GM19452 (cell line): ENCODE results near the gene SMKR1.
"Not testable (repeated sequence)": the region's sequence is repeated elsewhere in the genome, so short reads cannot be mapped to it uniquely, and the experiment has no call there.

ENCODE experiments used
- ATAC-seq: cut with Tn5 transposase; IDR thresholded peaks from one replicate; pipeline ENCODE4 v1.9.1; 2021; ENCODE audit not compliant: unreplicated experiment

Gene SMKR1

DNA sequence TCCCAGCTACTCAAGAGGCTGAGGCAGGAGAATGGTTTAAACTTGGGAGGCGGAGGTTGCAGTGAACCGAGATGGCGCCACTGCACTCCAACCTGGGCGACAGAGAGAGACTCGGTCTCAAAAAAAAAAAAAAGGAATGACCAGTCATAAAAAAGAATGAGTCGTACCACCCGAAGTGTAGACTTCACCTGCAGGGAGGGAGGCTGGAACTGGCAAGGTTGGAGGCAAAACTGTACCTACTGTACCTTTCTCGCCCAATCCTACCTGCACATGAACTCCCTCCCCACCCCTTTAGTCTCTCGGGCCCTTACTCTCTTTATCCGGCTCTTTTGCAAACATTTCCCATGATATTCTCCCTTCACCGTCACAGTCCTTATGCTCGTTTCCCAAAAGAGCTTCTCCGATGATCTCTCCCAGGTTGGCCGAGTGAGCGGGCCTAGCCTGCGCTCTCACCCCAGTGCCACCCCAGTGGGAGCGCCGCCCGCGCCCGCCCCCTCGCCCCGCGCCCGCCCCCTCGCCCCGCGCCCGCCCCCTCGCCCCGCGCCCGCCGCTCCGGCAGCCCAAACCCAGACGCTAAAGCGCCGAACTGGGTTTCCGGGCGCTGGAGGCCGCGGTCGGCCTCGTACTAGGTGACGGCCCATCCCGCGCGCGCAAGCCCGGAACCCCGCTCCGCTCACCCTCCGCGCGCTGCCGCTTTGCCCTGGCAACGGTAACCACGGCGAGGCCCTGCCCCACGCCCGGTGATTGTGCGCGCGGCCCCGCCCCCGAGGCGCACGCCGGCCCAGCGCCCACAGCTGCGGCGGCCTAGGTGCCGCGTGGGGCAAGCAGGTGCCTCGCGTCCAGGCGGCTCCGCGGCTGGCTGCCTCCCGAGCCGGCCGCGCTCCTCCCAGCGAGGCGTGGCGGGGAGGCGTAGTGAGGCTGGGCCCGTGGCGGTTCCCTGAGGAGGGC, at the start of gene SMKR1:
Gene SMKR1, plus strand, starts transcription at position 772 of the 948 bp plus-strand sequence. CDS start 294 bp downstream, outside the sequence.
- peak; percentile 97 for ATAC-seq

DNA sequence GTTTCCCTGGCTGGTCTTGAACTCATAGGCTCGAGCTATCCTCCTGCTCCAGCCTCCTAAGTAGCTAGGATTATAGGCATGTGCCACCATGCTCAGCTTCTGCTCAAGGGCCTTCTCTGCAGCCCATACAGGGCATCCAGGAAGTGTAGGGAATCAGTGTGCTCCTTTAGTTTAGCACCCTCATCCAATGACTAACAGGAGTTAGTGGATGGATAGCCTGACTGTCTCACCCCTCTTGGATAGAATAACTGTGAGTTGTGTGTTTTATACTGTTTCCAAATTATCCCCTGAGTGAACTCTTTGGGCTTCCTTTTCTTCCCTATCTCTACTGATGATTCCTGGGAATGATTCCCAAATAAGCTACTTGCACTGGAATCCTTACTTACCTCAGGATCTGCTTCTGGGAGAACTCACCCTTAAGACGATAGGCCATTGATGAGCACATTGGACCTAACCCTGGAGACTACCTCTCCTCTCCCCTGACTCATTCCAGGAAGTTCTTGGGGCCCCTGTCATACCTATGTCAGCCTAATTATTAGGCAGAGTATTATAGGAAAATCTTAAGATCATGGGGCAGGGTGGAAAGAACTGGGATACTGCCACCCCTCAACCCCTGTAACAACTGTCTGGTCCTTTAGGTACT, 49.6 kb upstream of the SMKR1 start:
- no peak for ATAC-seq

DNA sequence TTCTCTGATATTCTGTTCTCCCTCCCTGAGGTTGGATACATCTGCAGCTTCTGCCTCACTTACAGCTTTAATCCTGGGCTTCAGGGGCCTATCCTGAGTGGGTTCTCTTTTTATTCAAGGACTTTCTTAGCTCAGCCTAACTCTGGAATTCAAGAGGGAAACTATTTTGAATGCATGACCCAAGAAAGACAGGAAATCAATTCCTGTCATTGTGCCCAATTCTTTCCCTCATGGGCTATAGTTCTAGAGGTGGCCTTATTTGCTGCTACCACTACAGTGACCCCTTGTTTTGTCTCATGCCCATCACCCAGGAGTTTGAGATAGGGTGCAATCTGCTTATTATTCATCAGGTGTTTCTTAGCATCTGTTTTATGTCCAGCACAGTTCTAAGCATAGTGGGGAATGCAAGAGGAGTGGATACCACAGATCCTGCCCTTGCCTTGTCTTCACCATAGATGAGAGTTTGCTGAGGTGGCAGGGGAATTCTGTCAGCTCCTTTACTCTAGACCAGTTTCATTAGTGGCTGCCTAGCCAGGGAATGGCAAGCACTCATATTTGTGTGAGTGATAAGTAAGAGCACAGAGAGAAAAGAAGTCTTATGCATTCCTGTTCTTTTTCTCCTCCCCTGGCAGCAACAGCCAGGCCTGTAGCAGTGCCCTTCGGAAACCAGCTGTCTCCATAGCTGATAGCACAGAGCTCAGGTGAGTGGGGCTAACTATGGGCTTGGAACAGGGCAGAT, 48.7 kb upstream of the SMKR1 start:
- no peak for ATAC-seq

DNA sequence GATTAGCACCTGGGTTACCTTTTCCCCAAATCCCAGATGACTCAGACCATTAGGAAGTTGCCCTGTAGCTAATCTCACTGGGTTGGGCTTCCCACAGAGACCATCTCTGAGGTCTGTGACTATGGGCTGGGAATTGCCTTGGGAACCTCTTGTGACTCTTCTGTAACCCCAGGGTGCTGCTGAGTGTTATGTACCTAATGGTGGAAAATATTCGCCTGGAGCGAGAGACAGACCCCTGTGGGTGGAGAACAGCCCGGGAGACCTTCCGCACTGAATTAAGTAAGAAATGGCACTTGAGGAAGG, 48.1 kb upstream of the SMKR1 start:
- no peak for ATAC-seq

DNA sequence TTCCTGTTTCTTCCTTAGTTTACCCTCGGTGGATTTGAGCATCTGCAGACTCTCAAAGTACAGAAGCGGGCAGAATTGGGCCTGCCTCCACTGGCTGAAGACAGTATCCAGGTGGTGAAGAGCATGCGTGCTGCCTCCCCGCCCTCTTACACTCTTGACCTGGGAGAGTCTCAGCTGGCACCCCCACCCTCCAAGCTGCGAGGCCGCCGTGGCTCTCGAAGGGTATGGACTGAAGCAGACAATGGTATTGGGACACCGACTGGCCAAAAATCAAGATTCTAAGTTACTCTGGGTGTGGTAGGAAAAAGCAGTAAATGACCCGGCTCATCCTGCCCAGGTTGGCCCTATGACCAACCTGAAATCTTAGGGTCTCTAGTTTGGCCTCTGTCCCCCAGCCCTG, 45.9 kb upstream of the SMKR1 start:
- ATAC-seq, result no peak

DNA sequence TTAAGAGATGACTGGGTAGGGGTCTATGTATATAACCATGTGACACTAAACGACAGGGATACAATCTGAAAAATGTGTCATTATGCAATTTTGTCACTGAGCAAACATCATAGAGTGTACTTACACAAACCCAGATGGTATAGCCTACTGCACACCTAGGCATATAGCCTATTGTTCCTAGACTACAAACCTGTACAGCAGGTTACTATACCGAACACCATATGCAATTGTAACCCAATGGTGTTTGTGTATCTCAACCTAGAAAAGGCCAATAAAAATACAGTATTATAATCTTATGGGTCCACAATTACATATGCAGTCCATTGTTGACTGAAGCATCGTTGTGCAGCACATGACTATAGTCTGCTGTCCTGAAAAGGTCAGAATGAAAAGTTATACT, 45.2 kb upstream of the SMKR1 start:
- ATAC-seq, result no peak

DNA sequence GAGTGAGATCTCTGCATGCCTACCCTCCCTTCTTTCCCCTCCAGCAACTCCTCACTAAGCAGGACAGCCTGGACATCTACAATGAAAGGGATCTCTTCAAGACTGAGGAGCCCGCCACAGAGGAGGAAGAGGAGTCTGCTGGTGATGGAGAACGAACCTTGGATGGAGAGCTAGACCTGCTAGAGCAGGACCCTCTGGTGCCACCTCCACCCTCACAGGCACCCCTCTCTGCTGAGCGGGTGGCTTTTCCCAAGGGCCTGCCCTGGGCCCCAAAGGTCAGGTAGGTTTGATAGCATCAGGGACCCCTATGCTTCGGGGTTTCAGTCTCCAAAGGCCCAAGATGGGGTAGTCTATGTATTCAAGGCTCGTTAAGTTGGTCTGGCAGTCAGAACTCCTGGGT, 44.2 kb upstream of the SMKR1 start:
- no peak for ATAC-seq

DNA sequence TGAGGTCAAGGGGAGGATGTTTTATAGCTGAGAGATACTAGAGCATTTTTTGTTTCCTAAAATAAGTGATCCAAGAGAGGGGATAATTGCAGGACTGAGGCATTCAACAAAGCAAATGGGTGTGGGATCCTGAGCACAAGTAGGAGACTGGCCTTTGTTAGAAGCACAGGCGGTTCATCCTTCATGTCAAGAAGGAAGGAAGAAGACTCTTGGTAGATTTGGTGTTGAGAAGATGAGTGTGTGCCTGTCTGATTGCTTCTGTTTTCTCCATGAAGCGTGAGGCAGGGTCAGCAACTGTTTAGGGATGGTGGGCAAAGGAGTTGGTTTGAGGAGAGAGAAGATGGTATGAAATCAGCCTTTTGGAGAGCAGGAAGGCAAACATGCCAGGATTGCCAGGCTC, 40.5 kb upstream of the SMKR1 start:
- ATAC-seq, result no peak

DNA sequence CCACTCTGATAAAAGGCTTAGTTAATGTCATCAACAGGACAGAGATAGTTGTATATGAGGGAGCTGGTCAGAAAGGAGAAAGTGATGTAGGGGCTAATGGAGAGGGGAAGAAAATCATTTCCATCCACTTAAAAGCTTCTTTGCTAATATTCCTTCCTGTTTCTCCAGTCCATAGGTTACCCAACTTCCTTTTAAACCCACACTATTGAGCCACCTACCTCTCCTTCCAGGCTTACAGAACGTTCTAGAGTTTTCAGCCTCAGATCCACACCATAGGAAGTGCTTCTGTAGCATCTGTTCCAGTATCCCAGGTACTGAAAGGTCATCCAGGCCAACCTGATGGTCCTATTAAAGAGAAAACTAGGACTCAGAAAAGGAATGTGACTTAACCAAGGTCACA, 39.9 kb upstream of the SMKR1 start:
- ATAC-seq, result no peak

DNA sequence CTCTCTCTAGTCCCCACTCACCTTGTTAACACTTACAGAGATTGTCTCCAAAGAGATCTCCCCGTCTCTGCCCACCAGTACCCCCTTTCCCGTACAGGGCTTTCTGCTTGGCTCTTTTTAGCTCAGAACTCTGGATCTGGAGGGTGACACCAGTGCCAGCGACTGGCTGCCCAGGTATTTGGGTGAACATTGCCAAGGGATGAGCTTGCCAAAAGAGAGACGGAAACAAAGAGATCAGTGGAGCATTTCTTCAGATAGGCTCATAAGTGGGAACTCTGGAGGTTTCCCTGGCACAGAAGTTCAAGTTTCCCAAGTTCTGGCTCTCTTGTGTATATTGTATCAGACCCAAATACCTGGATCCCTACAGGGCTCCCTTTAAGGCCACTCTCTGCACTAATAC, 38.1 kb upstream of the SMKR1 start:
- no peak for ATAC-seq

DNA sequence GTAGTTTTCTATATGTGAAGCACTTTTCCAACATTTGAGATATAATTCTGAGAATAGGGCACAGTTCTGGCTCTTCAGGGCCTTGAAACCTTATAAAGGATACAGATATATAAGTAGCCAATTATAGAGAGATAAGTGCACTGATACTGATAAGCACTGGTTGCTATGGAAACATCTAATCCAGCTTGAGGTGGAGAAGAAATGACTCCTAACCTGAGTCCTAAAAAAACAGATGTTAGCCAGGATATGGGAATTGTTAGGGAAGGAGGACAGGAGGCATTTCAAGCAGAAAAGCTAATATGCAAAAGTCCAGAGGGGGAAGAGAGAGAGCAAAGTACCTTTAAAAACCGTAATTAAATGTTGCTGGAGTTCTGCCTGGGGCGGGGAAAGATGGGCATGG, 37.3 kb upstream of the SMKR1 start:
- ATAC-seq, result no peak

DNA sequence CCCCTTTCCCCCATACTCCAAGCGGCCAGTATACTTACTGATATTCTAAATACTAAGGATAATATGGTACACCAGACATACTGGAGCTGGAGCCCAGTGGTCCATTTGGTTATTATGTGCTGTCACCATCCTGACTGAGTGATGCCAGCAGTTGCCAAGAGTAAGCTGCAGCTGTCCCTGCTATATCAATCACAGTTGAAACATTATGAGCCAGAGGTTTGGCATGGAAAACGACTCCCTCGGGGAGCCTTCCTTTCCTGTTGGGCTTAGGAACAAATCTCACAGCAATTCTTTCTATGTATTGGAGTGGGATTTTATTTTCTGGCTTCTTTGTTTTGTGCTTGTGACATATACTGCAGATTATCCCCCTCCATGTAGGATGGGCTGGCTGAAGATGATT, 35.5 kb upstream of the SMKR1 start:
- ATAC-seq, result no peak

DNA sequence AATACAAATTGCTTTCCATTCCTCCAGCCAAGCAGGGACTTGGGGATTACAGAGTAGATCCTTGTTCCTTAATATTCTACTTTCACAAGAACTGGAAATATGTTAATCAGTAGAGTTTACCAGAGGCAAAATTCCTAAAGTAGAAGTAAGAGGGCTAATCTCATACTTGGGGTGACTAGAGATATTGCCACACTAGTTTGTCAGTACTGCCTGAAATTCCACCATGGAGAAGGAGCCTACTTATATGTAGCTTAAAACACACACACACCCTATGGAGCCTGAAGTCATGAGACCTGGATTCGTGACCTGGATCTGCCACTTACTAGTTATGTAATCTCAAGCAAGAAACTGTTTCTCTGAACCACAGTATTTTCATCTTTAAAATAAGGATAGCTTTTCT, 34.2 kb upstream of the SMKR1 start:
- no peak for ATAC-seq

DNA sequence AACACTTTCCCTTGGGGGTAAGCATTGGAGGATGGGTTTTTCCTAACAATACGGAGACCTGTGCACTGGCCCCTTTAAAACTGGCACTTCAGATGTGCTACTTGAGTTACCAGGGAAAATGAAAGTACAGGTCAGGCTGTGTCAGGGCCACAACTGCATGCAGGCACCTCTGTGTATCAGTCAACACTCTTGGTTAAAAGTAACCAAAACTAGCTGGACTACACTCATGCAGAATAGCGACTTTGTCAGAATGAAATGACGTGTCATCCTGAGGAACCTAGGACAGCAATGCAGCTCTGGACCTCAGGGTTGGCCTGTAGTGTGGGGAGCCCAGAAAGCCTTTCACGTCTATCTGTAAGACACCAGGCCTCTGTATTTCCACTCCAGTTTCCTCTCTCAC, 33.8 kb upstream of the SMKR1 start:
- ATAC-seq, result peak; percentile 80

DNA sequence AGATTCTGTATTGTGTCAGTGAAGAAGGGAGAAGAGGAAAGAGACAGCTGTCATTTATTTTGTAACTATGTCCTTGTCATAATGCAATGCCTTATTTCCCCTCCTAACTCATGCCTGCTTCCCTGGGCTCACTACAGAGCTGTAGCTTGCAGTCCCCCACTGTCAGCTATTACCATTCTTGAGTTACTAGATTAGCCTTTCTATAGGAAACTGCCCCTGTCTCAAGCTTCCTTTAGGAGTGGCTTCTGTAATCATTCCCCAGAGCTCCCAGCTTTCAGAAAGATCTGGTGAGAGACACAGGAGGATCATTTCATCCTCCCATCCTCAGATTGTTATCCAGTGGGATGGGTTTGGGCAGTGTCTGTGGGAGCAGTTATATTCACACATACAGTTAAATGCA, 32.4 kb upstream of the SMKR1 start:
- no peak for ATAC-seq

DNA sequence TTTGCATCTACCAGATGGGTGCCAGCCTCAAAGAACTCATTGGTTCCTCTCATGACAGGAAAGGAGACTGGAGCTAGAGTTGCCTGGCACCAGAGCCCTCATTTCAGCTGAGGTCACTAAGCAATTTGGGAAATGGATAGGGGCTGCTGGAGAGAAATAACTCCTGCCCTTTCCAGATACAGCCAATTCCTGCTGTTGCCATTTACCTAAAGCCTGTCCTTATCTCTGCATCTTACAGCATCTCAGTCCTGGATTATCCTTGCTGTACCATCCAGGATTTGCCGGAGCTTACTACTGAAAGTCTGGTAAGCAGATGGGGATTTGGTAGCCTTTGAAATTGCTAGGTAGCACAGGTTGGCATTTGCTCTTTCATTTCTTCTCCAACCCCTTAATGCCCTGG, 31.9 kb upstream of the SMKR1 start:
- no peak for ATAC-seq

DNA sequence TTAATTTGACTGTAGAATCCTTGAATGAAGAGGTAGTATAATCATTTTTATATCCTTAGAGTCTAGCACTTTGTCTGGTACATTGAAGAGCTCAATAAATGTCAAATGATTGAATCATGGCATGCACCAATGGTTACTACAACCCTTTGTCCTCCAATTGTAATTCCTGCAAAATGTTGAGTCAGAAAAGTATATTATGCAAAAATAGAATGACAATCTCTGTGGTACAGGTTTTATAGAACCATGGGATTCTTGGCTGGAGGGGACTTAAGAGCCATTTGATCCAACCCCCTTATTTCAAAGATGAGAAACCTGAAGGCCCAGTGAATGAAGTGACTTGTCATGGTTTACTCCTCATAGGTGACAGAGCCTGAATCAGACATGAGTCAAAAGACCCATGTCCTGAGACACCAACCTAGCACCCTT, 30.9 kb upstream of the SMKR1 start:
- ATAC-seq, result no peak

DNA sequence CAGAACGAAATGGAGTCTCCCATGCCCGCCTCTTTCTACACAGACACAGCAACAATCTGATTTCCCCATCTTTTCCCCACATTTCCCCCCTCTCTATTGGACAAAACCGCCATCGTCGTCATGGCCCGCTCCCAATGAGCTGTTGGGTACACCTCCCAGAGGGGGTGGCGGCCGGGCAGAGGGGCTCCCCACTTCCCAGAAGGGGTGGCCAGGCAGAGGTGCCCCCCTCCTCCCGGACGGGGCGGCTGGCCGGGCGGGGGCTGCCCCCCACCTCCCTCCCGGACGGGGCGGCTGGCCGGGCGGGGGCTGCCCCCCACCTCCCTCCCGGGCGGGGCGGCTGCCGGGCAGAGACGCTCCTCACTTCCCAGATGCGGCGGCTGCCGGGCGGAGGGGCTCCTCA, 26.4 kb upstream of the SMKR1 start:
- ATAC-seq, result not testable (repeated sequence)

DNA sequence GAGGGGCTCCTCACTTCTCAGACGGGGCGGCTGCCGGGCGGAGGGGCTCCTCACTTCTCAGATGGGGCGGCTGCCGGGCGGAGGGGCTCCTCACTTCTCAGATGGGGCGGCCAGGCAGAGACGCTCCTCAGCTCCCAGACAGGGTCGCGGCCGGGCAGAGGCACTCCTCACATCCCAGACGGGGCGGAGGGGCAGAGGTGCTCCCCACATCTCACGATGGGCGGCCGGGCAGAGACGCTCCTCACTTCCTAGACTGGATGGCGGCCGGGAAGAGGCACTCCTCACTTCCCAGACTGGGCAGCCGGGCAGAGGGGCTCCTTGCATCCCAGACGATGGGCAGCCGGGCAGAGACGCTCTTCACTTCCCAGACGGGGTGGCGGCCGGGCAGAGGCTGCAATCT, 25.9 kb upstream of the SMKR1 start:
- ATAC-seq, result not testable (repeated sequence)

DNA sequence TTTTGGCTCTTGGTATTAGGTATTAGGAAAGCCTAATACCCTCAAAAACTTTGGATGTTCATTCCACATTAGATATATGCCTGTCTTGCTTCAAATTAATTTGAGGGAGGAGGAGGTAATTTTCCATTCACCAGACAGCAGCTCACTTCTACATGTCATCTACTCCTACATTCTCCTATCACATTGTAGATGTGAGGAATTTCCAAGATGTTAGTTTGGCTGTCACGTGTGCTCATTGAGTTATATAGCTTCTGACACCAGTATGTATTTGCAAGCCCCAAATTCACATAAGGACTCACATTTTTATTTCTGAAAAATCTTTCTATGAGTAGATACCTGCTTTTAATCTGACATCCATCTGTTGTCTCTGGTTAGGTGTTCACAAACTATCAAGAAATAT, 22.5 kb upstream of the SMKR1 start:
- no peak for ATAC-seq

DNA sequence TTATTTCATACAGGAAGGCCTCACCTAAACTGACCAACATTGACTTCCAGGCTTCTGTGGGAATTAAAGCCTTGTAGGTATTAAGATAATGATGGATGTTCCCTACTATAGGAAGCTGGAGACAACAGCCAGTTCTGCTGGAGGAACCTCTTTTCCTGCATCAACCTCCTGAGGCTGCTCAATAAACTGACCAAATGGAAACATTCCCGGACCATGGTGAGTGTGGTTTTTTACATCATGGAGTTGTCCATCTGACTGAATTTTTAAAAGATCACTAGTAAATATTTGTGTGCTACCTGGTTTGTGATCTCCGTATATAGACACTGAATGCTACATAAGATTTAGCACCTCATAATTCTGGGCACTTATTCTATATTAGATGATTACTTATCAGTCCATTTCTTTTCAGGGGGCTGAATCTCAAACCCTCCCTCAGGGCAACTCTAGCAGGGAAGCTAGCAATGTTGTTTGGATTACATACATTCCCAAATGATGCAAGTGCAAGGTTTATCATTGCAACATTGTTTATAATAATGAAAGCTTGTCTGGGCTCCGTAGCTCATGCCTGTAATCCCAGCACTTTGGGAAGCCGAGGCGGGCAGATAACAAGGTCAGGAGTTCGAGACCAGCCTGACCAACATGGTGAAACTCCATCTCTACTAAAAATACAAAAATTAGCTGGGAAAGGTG, 21.5 kb upstream of the SMKR1 start:
- no peak for ATAC-seq
